SU-DHL-6 (cell line): Measurements from ENCODE around the gene SLC47A1.

ENCODE experiments used
- EZH2phosphoT487 ChIP-seq: fragments of 200-600 bp; sonication (generic), shearing (Covaris generic); conservative IDR thresholded peaks from 2 replicates; pipeline ENCODE4 v1.6.1; 2018; ENCODE audit warnings: mild to moderate bottlenecking, antibody characterized with exemption, low read length, moderate library complexity, mixed read lengths
- TF ChIP-seq, protein P1 (sequence below): fragments of 200-600 bp; sonication (generic); IDR thresholded peaks from one replicate; pipeline ENCODE4 v1.5.1; 2017; ENCODE audit warnings: antibody characterized with exemption, mild to moderate bottlenecking, low read length, moderate library complexity; ENCODE audit not compliant: insufficient read depth, poor library complexity, severe bottlenecking

- TF ChIP-seq, protein P1, sequence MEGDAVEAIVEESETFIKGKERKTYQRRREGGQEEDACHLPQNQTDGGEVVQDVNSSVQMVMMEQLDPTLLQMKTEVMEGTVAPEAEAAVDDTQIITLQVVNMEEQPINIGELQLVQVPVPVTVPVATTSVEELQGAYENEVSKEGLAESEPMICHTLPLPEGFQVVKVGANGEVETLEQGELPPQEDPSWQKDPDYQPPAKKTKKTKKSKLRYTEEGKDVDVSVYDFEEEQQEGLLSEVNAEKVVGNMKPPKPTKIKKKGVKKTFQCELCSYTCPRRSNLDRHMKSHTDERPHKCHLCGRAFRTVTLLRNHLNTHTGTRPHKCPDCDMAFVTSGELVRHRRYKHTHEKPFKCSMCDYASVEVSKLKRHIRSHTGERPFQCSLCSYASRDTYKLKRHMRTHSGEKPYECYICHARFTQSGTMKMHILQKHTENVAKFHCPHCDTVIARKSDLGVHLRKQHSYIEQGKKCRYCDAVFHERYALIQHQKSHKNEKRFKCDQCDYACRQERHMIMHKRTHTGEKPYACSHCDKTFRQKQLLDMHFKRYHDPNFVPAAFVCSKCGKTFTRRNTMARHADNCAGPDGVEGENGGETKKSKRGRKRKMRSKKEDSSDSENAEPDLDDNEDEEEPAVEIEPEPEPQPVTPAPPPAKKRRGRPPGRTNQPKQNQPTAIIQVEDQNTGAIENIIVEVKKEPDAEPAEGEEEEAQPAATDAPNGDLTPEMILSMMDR = no peak
- no peak for TF ChIP-seq EZH2phosphoT487
Measured at GRCh38 chr17:19621697-19622096, 88.0 kb downstream of the SLC47A1 start.
